Prostate gland (tissue), 2 donors: ENCODE measurements around the gene DHRS2. TPM values are rescaled to one million over a fixed set of nuclear protein-coding genes. Genes with fewer than 3 reads are reported as not detected.

Source experiments
- DNase-seq: peaks from one replicate; pipeline ENCODE4 v3.0.0-alpha.2; 2019; ENCODE audit warnings: low spot score
- H3K27ac ChIP-seq, 2 donors: fragments of 200-600 bp; sonication (generic); 2 replicates each; pipeline ENCODE4 v1.5.1; 2017 to 2019
- H3K27me3 ChIP-seq: fragments of 200-600 bp; sonication (generic); replicated peaks from 2 replicates; pipeline ENCODE4 v1.5.1; 2019; ENCODE audit not compliant: insufficient read depth
- H3K36me3 ChIP-seq, 2 donors: fragments of 200-600 bp; sonication (generic); 1 replicate in 1 of 2; 2 replicates in 1 of 2; pipeline versions ENCODE4 v1.5.1 to v1.8.1; 2017 to 2019
- H3K4me1 ChIP-seq: fragments of 200-600 bp; sonication (generic); replicated peaks from 2 replicates; pipeline ENCODE4 v1.5.1; 2019
- H3K4me3 ChIP-seq, 2 donors: fragments of 200-600 bp; sonication (generic); 2 replicates each; pipeline ENCODE4 v1.5.1; 2017 to 2019
- H3K9me3 ChIP-seq: fragments of 200-600 bp; sonication (generic); 2 replicates; pipeline ENCODE4 v1.5.1; 2017
- CTCF ChIP-seq, 4 experiments: fragments of 200-600 bp in 2 of 4; fragments of 450-650 bp in 2 of 4; sonication (generic) in 2 of 4; IDR thresholded peaks; 1 replicate in 3 of 4; 2 replicates in 1 of 4; pipeline ENCODE4 v1.5.1; 2016 to 2019; ENCODE audit warnings: antibody characterized with exemption in 4 of 4, mild to moderate bottlenecking in 2 of 4, moderate library complexity in 2 of 4
- POLR2A ChIP-seq: fragments of 450-650 bp; IDR thresholded peaks from one replicate; pipeline ENCODE4 v1.6.1; 2016; ENCODE audit warnings: antibody characterized with exemption, mild to moderate bottlenecking
- POLR2AphosphoS5 ChIP-seq: sonication (generic); formaldehyde crosslinking; IDR thresholded peaks from one replicate; pipeline ENCODE4 v1.6.1; 2017; ENCODE audit warnings: antibody characterized with exemption
- WGBS: methylation state at CpG from one replicate; pipeline ENCODE4 v1.1.5; 2018; 5-methylcytosine and 5-hydroxymethylcytosine counted together
- intact Hi-C: fragments of 100-400 bp; cut with DNase I; formaldehyde crosslinking; loops from one replicate; pipeline ENCODE4 v1.14.2; 2022
- total RNA-seq, 2 donors: library from RNA; depleted of rRNA; stranded (reverse); fragments of >200 nt; gene quantifications; one replicate each; pipeline ENCODE4 v1.1.0, GENCODE V29; 2016

The DHRS2 gene
- total RNA-seq, 2 donors from 2014 or later, result 1.2 to 5.9 TPM

- Histone ChIP-seq H3K27ac (no peak overlapping the region), H3K4me3 (no peak overlapping the region), H3K9me3 (no peaks in the 10 kb centered on the region), H3K27me3 (no peaks in the 10 kb centered on the region), H3K4me1 (no peaks in the 10 kb centered on the region), H3K36me3 (no peaks in the 10 kb centered on the region)
- intact Hi-C loops, result loop anchor here (10.0 kb wide), 1 partner anchor 210 kb away; no protein-coding TSS in a partner anchor
- no peak for TF ChIP-seq POLR2A
- 95% methylated on average over 8 of the region's 8 CpGs for WGBS
- no peak for DNase-seq
Measured at GRCh38 chr14:23644919-23645336, 8.8 kb downstream of the DHRS2 start.

DNA sequence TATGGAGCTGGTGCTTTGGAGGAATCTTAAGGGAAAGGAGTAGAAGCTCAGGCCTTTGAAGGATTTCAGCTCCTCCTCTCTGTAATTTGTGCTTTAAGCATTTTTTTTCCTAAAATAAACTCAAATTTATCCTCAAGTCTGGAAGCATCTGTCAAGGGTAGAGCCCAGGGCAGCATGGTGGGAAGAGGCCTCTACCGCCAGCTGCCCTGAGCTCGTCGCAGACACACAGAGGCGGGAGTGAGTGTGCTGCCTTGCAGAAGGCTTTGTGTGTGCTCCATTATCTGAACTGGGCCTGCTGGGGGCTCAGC is 9.3 kb downstream of the DHRS2 start:
- Histone ChIP-seq H3K27ac (no peak overlapping the region), H3K4me3 (no peak overlapping the region), H3K36me3 (no peaks in the 10 kb centered on the region), H3K4me1 (no peaks in the 10 kb centered on the region), H3K27me3 (no peaks in the 10 kb centered on the region), H3K9me3 (no peaks in the 10 kb centered on the region)
- intact Hi-C loops, result loop anchor here (10.0 kb wide), 1 partner anchor 209 kb away; no protein-coding TSS in a partner anchor
- WGBS, result 93% methylated on average over 4 of the region's 4 CpGs
- TF ChIP-seq CTCF (IDR thresholded peaks at IDR 0.05), result no peak
- no peak for TF ChIP-seq POLR2AphosphoS5
- no peak for TF ChIP-seq POLR2A
- no peak for DNase-seq

- H3K9me3 ChIP-seq, result no peaks in the 10 kb centered on the region
- H3K27me3 ChIP-seq, result no peaks in the 10 kb centered on the region
- H3K27ac ChIP-seq, result no peak overlapping the region
- intact Hi-C loops, result loop anchor here (10.0 kb wide), 1 partner anchor 209 kb away; no protein-coding TSS in a partner anchor
- DNase-seq, result no peak
- H3K4me3 ChIP-seq, result no peak overlapping the region
- 91% methylated on average over 9 of the region's 9 CpGs for WGBS
- TF ChIP-seq POLR2A (no peak), POLR2AphosphoS5 (no peak), CTCF (IDR thresholded peaks at IDR 0.05) (no peak)
- no peaks in the 10 kb centered on the region for H3K36me3 ChIP-seq
- no peaks in the 10 kb centered on the region for H3K4me1 ChIP-seq
Measured at GRCh38 chr14:23645812-23646647, 9.9 kb downstream of the DHRS2 start.

DNA sequence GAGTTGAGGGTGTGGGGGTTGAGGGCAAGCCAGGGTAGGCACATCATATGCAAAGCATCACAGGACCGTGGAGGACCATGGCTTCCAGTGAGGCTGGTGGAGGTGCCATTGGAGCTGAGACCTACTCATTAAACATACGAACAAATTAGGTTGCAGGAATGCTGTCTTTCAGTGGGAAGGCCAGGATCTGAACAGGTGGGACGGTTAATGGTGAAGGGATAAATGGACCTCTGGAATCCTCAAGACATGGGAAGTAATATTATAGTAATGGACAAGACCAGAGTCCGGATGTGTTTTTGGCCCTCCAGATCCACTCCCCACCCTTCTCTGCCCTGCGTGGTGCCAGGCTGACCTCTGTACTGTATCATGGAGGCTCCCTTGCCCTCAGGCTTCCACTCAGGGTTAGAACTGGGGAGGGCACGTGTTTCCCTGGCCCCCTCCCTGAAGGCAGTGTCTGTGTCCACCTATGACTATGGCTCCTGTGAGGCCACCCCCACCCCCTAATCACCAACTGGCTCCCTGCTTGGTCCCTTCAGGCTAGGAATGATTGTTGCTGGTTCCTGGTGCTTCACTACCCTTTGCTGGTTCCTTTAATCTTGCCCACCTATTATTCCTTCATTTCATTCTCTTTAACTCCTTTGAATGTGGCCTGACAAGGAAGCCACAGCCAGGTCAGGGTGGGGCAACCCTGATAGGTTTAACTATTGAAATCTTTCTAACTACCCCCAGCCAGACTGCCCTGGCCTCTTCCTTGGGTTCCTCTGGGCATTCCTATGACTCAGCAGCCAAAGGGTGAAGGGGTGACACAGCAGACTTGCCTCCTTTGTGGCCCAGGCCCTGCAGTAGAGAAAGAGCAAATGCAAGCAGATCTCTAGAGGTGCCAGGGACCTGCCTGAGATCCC is 10.7 kb downstream of the DHRS2 start:
- 81% methylated on average over 6 of the region's 6 CpGs for WGBS
- Histone ChIP-seq H3K4me3 (no peak overlapping the region), H3K27ac (no peak overlapping the region), H3K4me1 (no peaks in the 10 kb centered on the region), H3K27me3 (no peaks in the 10 kb centered on the region), H3K36me3 (no peaks in the 10 kb centered on the region), H3K9me3 (no peaks in the 10 kb centered on the region)
- TF ChIP-seq CTCF (IDR thresholded peaks at IDR 0.05), result no peak
- no peak for TF ChIP-seq POLR2A
- TF ChIP-seq POLR2AphosphoS5, result no peak
- intact Hi-C loops, result loop anchor here (10.0 kb wide), 1 partner anchor 208 kb away; no protein-coding TSS in a partner anchor
- DNase-seq, result no peak

- no peak overlapping the region for H3K27ac ChIP-seq
- no peak for DNase-seq
- no peaks in the 10 kb centered on the region for H3K27me3 ChIP-seq
- WGBS, result 98% methylated on average over 2 of the region's 2 CpGs
- intact Hi-C loops, result loop anchor here (10.0 kb wide), 1 partner anchor 207 kb away; no protein-coding TSS in a partner anchor
- H3K4me1 ChIP-seq, result no peaks in the 10 kb centered on the region
- H3K36me3 ChIP-seq, result no peaks in the 10 kb centered on the region
- TF ChIP-seq POLR2A, result no peak
- no peak for TF ChIP-seq POLR2AphosphoS5
- TF ChIP-seq CTCF (IDR thresholded peaks at IDR 0.05), result no peak
- no peaks in the 10 kb centered on the region for H3K9me3 ChIP-seq
- no peak overlapping the region for H3K4me3 ChIP-seq
Measured at GRCh38 chr14:23647619-23648018, 11.5 kb downstream of the DHRS2 start.
